Measurements from ENCODE around the gene ADAM8.
"Not testable (repeated sequence)": the region's sequence is repeated elsewhere in the genome, so short reads cannot be mapped to it uniquely, and the experiment has no call there.

ADAM8 gene

DNA sequence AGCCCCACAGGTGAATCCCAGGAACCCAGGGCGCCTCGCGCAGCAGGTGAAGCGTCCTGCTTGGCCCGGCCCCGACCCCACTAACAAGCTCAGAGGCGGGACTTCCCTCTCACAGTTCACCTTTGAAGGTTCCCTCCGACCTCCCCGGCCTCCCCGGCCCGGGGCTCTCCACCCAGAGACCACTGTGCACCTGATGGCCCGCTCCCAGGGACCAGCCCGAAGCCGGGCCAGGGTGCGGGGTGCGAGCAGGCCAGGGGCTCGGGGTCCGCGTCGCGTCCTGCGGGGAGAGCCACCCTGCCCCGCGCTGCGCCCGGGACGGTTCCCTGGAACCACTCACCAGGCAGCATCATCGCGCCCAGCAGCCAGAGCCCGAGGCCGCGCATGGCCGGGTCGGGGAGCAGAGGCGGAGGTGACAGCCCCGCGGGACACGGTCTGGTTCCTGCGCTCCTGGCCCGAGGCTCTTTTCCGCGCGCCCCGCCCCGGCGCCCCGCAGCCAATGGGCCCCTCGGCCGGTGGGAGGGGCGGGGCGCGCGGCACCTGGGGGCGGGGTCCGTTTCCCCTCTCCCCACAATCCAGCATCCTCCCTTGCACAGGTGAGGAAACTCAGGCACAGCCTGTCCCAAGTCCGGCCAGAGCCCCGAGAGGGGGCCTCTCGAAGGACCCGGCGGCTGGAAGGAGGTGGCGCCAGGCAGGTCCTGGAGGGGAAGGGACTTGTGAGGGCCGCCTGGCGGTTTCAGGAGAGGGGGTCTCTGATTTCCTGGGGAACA is at the start of gene ADAM8:
TSS of gene ADAM8 (minus strand) at position 434 of the 767 bp plus-strand sequence. CDS start at position 383, 51 bp downstream.
- DNase-seq, result peak; percentile 80

DNA sequence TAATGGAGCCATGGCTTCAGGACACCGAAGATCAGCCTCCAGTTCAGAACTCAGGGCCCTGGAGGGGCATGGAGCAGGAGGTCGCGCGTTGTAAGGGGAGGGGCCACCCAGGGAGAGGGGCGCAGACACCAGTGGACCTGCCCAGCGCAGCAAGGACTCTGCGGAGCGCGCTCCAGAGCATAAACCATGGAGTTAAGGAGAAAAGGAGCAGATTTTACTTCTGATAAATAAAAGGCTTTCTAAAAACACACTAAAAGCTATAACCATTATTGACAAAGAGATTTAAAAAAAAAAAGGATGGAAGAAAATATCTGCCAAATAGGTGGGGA is 49.5 kb upstream of the ADAM8 start:
- DNase-seq, result no peak

DNA sequence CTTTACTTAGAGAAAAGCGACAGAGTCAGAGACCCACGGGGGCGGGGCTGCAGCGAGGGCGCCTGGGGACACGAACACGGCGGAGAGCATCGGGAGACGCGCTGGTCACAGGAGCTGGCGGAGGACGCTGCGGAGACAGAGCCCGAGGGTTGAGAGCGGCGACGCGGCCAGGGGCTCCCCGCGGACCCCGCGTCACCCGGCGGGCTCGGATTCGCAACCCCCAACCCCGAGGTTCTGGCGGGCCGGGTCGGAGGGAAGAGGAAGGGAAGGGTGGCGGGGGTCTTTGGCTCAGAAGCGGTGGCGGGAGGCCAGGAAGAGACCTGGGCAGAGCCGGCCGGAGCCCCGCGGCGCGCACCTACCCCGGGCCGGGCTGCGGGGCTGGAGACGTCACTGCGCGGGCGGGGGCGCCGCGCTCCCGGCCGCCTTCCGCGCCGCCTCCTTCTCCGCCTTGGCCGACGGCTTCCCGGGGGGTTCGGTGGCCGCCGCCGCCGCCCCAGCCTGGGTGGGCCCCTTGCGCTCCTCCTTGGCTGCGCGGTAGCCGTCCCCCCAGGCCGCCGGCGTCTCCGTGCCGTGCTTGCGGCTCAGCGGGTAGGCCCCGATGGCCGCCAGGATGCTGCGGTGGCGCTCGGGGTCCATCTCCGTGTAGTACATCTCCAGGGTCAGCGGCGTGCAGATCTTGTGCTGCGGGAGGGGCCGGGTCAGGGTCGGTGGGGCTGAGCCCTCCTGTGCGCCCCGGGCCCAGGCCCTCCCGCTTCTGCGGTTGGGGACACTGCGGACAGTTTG is 49.0 kb upstream of the ADAM8 start:
- no peak for DNase-seq

DNA sequence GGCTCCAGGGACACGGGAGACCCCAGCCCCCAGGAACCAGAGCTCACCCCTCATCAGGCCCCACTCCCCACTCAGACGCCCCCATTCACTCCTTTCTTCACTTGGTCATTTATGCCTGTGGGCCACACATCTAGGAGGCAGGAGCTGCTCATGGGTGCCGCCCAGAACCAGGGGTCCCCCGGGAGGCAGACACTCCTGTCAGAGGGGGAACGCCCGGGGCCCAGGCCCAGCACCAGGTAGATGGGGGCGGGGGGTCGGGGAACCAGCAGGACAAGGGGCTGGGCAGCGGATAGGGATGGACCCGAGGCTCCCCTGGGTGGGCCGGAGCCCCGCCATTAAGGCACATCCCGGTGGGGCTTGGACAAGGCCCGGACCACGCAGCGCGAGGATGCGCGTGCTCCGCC is 48.2 kb upstream of the ADAM8 start:
- DNase-seq, result no peak

DNA sequence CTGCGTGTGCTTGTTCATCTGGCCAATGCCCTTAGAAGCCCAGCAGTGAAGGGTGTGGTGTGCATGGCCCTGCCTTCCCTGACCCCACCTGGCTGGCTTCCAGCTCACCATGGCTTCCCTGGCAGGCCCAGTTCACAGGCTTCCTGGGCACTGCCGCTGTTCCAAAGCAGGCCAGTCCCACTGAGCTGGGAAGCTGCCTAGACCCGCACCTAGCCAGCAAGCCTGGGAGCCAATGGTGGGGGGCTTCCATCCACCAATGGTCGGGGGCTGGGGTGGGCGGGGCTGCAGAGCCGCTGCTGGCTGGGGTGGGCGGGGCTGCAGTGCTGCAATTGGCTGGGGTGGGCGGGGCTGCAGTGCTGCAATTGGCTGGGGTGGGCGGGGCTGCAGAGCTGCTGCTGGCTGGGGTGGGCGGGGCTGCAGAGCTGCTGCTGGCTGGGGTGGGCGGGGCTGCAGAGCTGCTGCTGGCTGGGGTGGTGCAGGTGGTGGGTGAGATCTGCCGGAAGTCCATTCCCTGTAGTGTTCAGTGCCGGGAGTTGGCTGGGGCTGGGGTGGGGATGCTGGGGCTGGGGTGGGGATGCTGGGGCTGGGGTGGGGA is 47.6 kb upstream of the ADAM8 start:
- peak; percentile 72 for DNase-seq

DNA sequence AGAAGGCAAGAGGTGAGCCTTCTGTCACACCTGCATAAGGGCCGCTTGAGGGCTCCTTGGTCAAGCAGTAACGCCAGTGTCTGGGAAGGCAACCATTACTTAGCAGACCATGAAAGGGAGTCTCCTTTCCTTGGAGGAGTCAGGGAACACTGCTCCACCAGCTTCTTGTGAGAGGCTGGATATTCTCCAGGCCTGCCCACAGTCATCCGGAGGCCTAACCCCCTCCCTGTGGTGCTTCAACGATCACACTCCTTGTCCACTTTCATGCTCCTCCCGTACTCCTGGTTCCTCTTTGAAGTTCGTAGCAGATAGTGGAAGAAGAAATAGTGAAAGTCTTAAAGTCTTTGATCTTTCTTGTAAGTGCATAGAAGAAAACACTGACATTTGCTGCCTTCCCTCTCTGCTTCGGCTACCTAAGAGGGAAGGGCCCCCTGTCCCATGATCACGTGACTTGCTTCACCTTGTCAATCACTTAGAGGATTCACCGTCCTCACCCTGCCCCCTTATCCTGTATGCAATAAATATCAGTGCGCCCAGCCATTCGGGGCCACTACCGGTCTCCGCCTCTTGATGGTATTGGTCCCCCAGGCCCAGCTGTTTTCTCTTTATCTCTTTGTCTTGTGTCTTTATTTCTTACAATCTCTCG is 45.5 kb upstream of the ADAM8 start:
- not testable (repeated sequence) for DNase-seq

DNA sequence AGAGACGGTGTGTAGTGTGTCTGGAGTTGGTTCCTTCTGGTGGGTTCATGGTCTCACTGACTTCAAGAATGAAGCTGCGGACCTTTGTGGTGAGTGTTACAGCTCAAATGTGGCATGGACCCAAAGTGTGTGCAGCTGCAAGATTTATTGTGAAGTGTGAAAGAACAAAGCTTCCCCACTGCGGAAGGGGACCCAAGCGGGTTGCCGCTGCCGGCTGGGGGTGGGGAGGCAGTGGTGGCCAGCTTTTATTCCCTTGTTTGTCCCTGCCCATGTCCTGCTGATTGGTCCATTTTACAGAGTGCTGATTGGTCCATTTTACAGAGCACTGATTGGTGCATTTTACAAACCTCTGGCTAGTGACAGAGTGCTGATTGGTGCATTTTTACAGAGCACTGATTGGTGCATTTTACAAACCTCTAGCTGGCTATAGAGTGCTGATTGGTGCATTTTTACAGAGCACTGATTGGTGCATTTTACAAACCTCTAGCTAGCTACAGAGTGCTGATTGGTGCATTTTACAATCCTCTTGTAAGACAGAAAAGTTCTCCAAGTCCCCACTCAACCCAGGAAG is 44.3 kb upstream of the ADAM8 start:
- DNase-seq, result not testable (repeated sequence)

DNA sequence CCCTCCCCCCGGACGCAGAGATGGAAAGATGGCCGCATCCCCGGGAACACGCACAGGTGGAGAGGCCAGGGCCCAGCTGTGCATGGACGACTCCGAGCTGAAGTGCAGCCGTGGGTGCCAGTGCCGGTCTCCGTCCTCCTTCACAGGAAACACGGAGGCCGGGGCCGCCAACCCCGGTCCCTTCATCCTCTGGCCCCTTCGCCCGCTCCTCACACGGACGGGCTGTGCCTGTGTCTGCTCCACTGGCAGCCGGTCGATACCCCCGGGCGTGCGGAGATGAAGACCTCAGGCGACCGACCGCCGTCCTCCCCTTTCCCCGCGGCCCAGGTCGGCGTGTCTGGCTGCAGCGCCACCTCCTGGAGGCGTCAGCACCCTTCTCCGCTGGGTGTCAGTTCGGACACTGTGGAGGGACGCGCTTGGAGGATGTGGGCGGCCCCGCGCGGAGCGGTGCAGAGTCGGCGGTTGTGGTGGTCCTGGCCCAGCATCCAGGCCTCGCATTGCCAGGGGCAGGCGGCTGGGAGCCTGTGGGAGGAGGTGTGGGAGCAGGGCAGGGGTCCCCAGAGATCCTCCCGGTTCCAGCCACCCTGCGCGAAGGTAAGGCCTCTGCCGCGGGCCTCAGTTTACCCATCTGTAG is 41.9 kb upstream of the ADAM8 start:
- DNase-seq, result peak; percentile 91

DNA sequence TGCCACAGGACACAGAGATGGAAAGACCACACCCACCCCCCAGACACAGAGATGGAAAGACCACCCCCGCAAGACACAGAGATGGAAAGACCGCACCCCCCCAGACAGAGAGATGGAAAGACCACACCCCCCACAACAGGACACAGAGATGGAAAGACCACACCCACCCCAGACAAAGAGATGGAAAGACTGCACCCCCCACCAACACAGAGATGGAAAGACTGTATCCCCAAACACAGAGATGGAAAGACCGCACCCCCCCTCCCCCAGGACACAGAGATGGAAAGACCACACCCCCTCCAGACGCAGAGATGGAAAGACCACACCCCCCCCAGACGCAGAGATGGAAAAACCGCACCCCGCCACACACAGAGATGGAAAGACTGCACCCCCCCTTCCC is 40.1 kb upstream of the ADAM8 start:
- DNase-seq, result no peak

DNA sequence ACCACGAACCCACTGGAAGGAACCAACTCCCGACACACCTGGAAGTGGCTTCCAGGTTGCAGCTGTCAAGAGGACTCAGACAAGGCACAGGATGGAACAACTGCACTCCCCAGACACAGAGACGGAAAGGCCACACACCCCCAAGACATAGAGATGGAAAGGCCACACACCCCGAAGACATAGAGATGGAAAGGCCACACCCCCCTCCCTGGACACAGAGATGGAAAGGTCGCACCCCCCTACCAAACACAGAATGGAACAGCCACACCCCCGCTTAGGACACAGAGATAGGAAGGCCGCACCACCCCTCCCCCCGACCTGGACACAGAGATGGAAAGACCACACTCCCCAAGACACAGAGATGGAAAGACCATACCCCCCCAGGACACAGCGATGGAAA is 39.6 kb upstream of the ADAM8 start:
- DNase-seq, result no peak

DNA sequence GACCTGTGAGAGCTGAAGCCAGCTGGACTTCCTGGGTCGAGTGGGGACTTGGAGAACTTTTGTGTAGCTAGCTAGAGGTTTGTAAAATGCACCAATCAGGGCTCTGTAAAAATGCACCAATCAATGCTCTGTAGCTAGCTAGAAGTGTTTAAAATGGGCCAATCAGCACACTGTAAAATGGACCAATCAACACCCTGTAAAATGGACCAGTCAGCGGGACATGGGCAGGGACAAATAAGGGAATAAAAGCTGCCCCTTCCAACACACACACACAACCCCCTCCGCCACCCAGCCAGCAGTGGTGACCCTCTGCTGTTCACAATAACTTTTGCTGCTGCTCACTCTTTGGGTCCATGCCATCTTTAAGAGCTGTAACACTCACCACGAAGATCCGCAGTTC is 39.2 kb upstream of the ADAM8 start:
- DNase-seq, result no peak

DNA sequence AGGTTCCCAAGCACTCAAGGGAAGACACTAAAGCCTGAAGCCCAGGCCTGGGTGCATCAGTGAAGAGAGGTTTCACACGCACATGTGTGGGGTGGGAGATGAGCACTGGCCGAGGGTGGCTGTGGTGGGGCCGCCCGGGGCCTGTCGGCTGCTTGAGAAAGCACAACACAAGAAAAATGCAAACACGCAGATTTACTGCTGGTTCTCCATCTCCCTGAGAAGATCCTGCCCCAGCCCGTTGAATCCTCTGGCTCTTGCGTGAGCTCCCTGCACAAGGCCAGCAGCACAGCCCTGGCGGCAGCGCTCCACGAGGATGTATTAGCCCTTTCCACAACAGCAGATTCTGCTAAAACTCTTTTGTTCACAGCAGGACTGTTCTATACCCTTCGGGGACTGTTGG is 38.2 kb upstream of the ADAM8 start:
- no peak for DNase-seq

DNA sequence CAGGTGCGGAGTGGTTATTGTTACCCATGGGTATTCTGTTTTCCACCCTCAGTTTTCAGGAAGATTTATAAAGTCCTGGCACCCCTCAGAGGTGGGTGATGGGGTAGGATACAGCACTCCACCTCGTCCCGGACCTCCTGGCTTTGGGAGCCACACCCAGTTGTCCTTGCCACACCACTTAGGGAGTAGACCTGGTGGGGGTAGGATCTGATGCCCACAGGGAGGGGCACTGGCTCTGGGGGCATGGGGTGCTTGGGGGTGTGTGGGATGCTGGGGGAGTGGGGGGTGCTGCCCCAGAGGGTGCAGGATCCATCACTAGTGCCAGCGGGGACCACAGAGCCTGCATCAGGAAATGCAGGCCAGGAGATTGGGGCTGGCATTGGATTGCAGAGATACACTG is 36.5 kb upstream of the ADAM8 start:
- DNase-seq, result no peak

DNA sequence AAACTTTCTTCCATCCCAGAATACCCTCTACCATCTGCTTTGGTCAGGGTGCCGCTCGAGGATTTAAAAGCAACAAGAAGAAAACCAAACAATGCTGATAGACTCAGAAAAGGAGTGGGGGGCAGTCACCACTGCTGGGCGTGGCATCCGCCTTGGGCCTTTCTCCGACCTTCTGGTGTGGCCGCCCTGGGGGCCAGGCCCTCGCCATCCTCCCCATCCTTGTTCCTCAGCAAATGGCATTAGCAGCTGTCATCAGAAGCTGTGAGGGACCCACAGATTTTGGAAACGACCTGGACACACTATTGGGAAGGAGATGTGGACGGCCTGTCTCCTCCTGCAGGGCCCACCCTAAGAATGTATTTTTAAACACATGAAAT is 36.1 kb upstream of the ADAM8 start:
- no peak for DNase-seq

DNA sequence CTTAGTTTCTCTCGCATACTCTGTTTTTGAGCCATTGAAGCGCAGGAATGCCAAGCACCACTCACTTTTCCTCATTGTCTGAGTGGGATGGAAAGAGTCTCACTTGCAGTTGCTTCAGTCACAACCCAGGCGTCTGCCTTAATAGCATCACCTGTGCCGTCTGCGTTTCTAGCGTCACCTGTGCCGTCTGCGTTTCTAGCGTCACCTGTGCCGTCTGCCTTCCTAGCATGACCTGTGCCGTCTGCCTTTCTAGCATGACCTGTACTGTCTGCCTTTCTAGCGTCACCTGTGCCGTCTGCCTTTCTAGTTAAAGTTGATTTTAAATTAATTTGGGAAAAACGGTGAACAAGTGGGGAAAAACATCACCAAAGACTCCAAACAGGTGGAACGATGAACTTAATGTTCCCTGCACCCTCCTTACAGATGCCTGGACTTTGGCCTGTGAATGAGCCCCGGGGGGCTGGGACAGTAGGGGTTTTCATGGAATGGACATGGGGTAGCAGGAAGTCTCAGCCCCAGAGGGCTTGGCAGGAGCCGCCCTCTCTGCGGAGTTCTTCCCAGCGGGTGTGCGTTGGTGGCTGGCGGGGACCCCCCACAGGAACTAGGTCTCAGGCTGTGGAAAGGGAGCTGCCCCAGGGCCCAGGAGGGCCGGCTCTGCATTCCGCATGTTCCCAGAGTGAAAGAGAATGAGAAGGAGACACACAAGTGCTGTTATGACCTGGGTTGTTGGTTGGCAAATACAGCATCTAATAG is 35.5 kb upstream of the ADAM8 start:
- DNase-seq, result no peak

DNA sequence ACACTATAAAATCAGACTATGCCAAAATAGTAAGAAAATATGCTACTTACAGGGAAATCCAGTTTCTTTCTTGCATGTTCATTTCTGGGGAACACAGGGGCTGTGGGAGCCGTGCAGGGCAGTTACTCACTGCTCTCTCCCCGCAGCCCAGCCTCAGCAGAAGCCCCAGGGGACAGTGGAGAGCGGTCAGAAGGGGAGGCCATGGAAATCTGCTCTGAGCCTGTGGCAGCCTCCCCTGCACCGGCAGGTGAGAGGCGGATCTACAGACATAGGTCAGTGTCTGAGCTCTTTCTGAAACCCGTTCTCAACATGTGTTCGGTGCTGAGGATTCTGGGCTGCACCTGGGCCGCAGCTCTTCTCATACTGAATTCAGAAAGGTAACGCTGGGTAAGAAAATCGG is 34.9 kb upstream of the ADAM8 start:
- no peak for DNase-seq

DNA sequence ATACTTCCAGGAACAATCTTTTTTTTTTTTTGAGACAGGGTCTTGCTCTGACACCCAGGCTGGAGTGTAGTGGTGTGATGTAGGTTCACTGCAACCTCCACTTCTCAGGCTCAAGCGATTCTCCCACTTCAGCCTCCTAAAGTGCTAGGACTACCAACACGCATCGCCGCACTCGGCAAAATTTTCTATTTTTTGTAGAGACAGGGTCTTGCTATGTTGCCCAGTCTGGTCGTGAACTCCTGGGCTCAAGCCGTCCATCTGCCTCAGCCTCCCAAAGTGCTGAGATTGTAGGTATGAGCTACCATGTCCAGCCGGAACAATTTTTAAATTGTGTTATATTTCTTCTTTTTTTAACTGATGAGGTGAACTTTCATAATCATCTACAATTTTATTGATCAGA is 34.1 kb upstream of the ADAM8 start:
- DNase-seq, result no peak

DNA sequence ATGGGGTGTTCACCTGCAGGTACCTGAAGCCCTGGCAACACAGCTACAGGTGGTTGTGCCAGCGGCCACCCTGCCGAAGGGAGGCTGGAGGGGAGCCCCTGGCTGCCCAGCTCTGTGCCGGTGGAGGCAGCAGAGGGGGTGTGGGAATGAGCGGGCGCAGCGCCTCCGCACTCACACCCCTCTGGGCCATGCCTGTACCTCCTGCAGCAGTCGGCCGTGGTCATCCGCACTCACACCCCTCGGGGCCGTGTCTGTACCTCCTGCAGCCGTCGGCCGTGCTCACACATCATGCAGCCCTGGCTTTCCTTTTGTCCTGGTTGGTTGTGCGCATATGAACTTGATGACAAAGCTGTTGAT is 33.7 kb upstream of the ADAM8 start:
- no peak for DNase-seq

DNA sequence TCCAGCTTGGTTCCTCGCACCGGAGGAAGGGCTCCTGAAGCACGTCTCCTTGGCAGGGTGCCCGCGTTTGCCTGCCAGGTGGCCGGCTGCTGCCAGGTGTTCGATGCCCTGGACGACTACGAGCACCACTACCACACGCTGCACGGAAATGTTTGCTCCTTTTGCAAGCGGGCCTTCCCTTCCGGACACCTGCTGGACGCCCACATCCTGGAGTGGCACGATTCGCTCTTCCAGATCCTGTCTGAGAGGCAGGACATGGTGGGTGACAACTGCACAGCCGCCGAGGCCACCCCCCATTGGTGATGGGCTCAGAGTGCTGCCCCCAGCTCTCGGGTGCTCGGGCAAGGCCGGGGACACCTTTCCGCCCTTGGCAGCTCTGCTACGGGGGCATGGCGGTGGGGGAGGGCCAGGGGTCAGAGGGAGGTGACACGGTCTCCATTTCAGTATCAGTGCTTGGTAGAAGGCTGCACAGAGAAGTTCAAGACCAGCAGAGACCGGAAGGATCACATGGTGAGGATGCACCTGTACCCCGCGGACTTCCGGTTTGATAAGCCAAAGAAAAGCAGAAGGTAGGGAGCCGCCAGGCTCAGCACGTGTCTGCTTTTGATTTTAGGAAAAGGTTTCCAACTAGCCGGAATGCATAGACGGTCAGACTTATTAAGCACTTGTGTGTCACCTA is 33.2 kb upstream of the ADAM8 start:
- no peak for DNase-seq

DNA sequence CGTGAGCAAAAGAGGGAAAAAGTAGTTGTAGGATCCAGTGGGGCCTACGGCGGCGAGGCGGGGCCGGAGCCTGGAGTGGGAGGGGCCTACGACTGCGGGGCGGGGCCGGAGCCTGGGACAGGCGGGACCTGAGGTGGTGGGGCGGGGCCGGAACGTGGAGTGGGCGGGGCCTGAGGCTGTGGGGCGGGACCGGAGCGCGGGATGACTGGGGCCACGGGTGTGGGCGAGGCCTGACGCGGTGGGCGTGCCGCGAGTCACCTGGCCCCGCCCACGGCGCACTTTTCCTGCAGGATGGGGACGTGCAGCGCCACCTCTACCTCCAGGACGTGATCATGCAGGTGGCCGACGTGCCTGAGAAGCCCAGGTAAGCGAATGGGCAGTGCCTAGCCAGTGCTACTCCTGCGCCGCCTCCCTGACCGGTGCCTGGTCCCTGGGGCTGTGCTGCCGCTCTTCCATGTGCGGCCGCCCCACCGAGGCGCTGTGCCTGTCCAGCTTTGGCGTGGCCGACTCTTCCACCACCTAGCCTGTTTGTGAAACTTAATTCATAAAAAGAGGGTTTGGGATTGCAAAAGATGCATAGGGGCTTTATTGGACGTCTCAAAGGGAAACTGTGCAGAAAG is 32.5 kb upstream of the ADAM8 start:
- peak; percentile 97 for DNase-seq

Measured in islet precursor cell (in vitro differentiated cells).